Smooth muscle cell (in vitro differentiated cells): Measurements from ENCODE around the gene SUGP1. TPM values are rescaled to one million over a fixed set of nuclear protein-coding genes. Genes with fewer than 3 reads are reported as not detected.

Experiments
- DNase-seq: peaks from one replicate; lab custom pipeline; 2025; ENCODE audit not compliant: unreplicated experiment; lab: John Stamatoyannopoulos, UW
- H2AFZ ChIP-seq: fragments of 200-600 bp; sonication (generic); 2 replicates; pipeline ENCODE4 v1.6.0; 2016; ENCODE audit warnings: antibody characterized with exemption, low read depth, mild to moderate bottlenecking
- H3F3A ChIP-seq: fragments of 200-600 bp; sonication (generic); 2 replicates; pipeline ENCODE4 v1.6.0; 2017; ENCODE audit warnings: antibody characterized with exemption, low read depth
- H3K27ac ChIP-seq: fragments of 200-600 bp; sonication (generic); 2 replicates; pipeline ENCODE4 v1.5.1; 2016; ENCODE audit warnings: low read depth, mild to moderate bottlenecking
- H3K27me3 ChIP-seq: fragments of 200-600 bp; sonication (generic); 2 replicates; pipeline ENCODE4 v1.6.1; 2016; ENCODE audit warnings: low read depth, mild to moderate bottlenecking
- H3K36me3 ChIP-seq: fragments of 200-600 bp; sonication (generic); 2 replicates; pipeline ENCODE4 v1.5.1; 2016; ENCODE audit warnings: low read depth
- H3K4me1 ChIP-seq: fragments of 200-600 bp; sonication (generic); 2 replicates; pipeline ENCODE4 v1.5.1; 2016; ENCODE audit warnings: low read depth
- H3K4me2 ChIP-seq: fragments of 200-600 bp; sonication (generic); 2 replicates; pipeline ENCODE4 v1.6.0; 2016; ENCODE audit warnings: mild to moderate bottlenecking
- H3K4me3 ChIP-seq: fragments of 200-600 bp; sonication (generic); 2 replicates; pipeline ENCODE4 v1.5.1; 2016; ENCODE audit warnings: mild to moderate bottlenecking
- H3K79me2 ChIP-seq: fragments of 200-600 bp; sonication (generic); 2 replicates; pipeline ENCODE4 v1.6.0; 2016; ENCODE audit warnings: low read depth, mild to moderate bottlenecking
- H3K9ac ChIP-seq: fragments of 200-600 bp; sonication (generic); 2 replicates; pipeline ENCODE4 v1.6.0; 2016; ENCODE audit warnings: low read depth
- H3K9me3 ChIP-seq: fragments of 200-600 bp; sonication (generic); replicated peaks from 2 replicates; pipeline ENCODE4 v1.5.1; 2016; ENCODE audit warnings: low read depth
- H4K20me1 ChIP-seq: fragments of 200-600 bp; sonication (generic); 2 replicates; pipeline ENCODE4 v1.6.0; 2016; ENCODE audit warnings: low read depth
- CTCF ChIP-seq: fragments of 200-600 bp; sonication (generic); IDR thresholded peaks from 2 replicates; pipeline ENCODE4 v1.5.1; 2017; ENCODE audit warnings: borderline replicate concordance, mild to moderate bottlenecking, antibody characterized with exemption; ENCODE audit not compliant: insufficient read depth, poor library complexity, severe bottlenecking
- WGBS: methylation state at CpG from one replicate; pipeline ENCODE4 v1.1.7; 2016; ENCODE audit warnings: low lambda C conversion rate; 5-methylcytosine and 5-hydroxymethylcytosine counted together
- polyA plus RNA-seq: library from polyadenylated mRNA; unstranded; fragments of >200 nt; fragmentation: Nextera tagmentation; extraction: Ambion mirVana; gene quantifications from 2 replicates; pipeline ENCODE4 v1.2.1, GENCODE V29; 2016
- total RNA-seq: library from RNA; depleted of rRNA; stranded (reverse); fragments of >200 nt; gene quantifications from 2 replicates; pipeline ENCODE4 v1.2.3, GENCODE V29; 2014

SUGP1 gene
- total and polyA plus RNA-seq, 2 experiments from 2014 or later, result 19.9 to 54.1 TPM

- H3K9me3 ChIP-seq, result no peaks in the 10 kb centered on the region
- 67% methylated on average over 3 of the region's 3 CpGs for WGBS
Measured at GRCh38 chr19:19336597-19336996, 16.3 kb upstream of the SUGP1 start.

GRCh38 chr19:19335408-19336158 is 15.3 kb upstream of the SUGP1 start:
- Histone ChIP-seq H3K4me3 (no peak overlapping the region), H4K20me1 (peaks cover 51% of the 10 kb centered on the region), H3K4me1 (no peaks in the 10 kb centered on the region), H3K36me3 (no peaks in the 10 kb centered on the region), H3F3A (no peaks in the 10 kb centered on the region), H3K9me3 (no peaks in the 10 kb centered on the region), H3K9ac (no peak overlapping the region), H2AFZ (no peak overlapping the region), H3K79me2 (no peaks in the 10 kb centered on the region), H3K27me3 (no peaks in the 10 kb centered on the region), H3K4me2 (no peak overlapping the region), H3K27ac (no peak overlapping the region)
- DNase-seq, result no peak
- WGBS, result 91% methylated on average over 16 of the region's 16 CpGs
- TF ChIP-seq CTCF, result no peak

More at GRCh38 chr19:19336597-19336996, 16.3 kb upstream of the SUGP1 start:
- H2AFZ ChIP-seq, result no peak overlapping the region
- no peaks in the 10 kb centered on the region for H3K4me1 ChIP-seq
- no peak for TF ChIP-seq CTCF
- H3K4me2 ChIP-seq, result no peak overlapping the region
- no peak overlapping the region for H3K27ac ChIP-seq
- H3F3A ChIP-seq, result no peaks in the 10 kb centered on the region
- no peaks in the 10 kb centered on the region for H3K36me3 ChIP-seq
- H3K79me2 ChIP-seq, result no peaks in the 10 kb centered on the region
- H3K9ac ChIP-seq, result no peak overlapping the region
- H3K4me3 ChIP-seq, result no peak overlapping the region
- peaks cover 41% of the 10 kb centered on the region for H4K20me1 ChIP-seq
- no peak for DNase-seq
- H3K27me3 ChIP-seq, result no peaks in the 10 kb centered on the region

GRCh38 chr19:19334989-19335344 is 14.7 kb upstream of the SUGP1 start:
- no peak overlapping the region for H3K4me2 ChIP-seq
- no peak overlapping the region for H2AFZ ChIP-seq
- H3F3A ChIP-seq, result no peaks in the 10 kb centered on the region
- peaks cover 57% of the 10 kb centered on the region for H4K20me1 ChIP-seq
- no peaks in the 10 kb centered on the region for H3K36me3 ChIP-seq
- no peak overlapping the region for H3K9ac ChIP-seq
- no peak for TF ChIP-seq CTCF
- H3K27ac ChIP-seq, result no peak overlapping the region
- no peak overlapping the region for H3K4me3 ChIP-seq
- H3K9me3 ChIP-seq, result no peaks in the 10 kb centered on the region
- no peaks in the 10 kb centered on the region for H3K4me1 ChIP-seq
- 97% methylated on average over 3 of the region's 3 CpGs for WGBS
- H3K79me2 ChIP-seq, result peaks cover 4% of the 10 kb centered on the region
- no peak for DNase-seq
- H3K27me3 ChIP-seq, result no peaks in the 10 kb centered on the region
